A673 (cell line): ENCODE measurements around the gene SUMF1. TPM values are rescaled to one million over a fixed set of nuclear protein-coding genes. Genes with fewer than 3 reads are reported as not detected.

Experiments used
- BruUV-seq: library from RNA; stranded (reverse); fragments of 400-500 nt; replicated peaks from 2 replicates; lab custom pipeline; 2021; lab: Mats Ljungman, UMichigan
- CTCF ChIA-PET: fragments of 300-600 bp; sonication (Branson Sonifier 250); formaldehyde crosslinking; loops from one replicate; lab custom pipeline; 2022; ENCODE audit warnings: antibody characterized with exemption; lab: Charles Lee
- POLR2A ChIA-PET: fragments of 300-600 bp; sonication (Branson Sonifier 250); formaldehyde crosslinking; loops from one replicate; lab custom pipeline; 2022; ENCODE audit warnings: antibody characterized with exemption; ENCODE audit not compliant: low non-redundant PET; lab: Charles Lee
- DNase-seq: peaks from one replicate; pipeline ENCODE4 v3.0.0-alpha.2; 2015; ENCODE audit warnings: low spot score
- H3K27ac ChIP-seq: fragments of 200-600 bp; sonication (generic); 2 replicates; pipeline ENCODE4 v1.5.1; 2016; ENCODE audit warnings: mixed run types, low read depth, mild to moderate bottlenecking, mixed read lengths, antibody characterized with exemption, low read length; ENCODE audit not compliant: poor library complexity, severe bottlenecking
- H3K27me3 ChIP-seq: fragments of 200-600 bp; sonication (generic); replicated peaks from 2 replicates; pipeline ENCODE4 v1.6.1; 2017; ENCODE audit warnings: mixed run types, low read depth, mild to moderate bottlenecking, mixed read lengths, antibody characterized with exemption, low read length; ENCODE audit not compliant: insufficient read depth, poor library complexity
- H3K36me3 ChIP-seq: fragments of 200-600 bp; sonication (generic); 2 replicates; pipeline ENCODE4 v1.6.1; 2016; ENCODE audit warnings: mixed run types, mild to moderate bottlenecking, mixed read lengths, antibody characterized with exemption, low read length; ENCODE audit not compliant: insufficient read depth, poor library complexity, severe bottlenecking
- H3K4me1 ChIP-seq: fragments of 200-600 bp; sonication (generic); 2 replicates; pipeline ENCODE4 v1.6.1; 2017; ENCODE audit warnings: mixed run types, mild to moderate bottlenecking, mixed read lengths, antibody characterized with exemption, low read length; ENCODE audit not compliant: insufficient read depth, poor library complexity, severe bottlenecking
- H3K4me3 ChIP-seq: fragments of 200-600 bp; sonication (generic); 2 replicates; pipeline ENCODE4 v1.5.1; 2016; ENCODE audit warnings: low read depth, mixed run types, mild to moderate bottlenecking, mixed read lengths, low read length; ENCODE audit not compliant: poor library complexity, severe bottlenecking
- H3K9me3 ChIP-seq: fragments of 200-600 bp; sonication (generic); 2 replicates; pipeline ENCODE4 v1.6.1; 2016; ENCODE audit warnings: mixed run types, low read depth, mild to moderate bottlenecking, mixed read lengths, antibody characterized with exemption, low read length; ENCODE audit not compliant: poor library complexity, severe bottlenecking
- CTCF ChIP-seq: fragments of 300-800, 200-600 bp; sonication (generic); conservative IDR thresholded peaks from 2 replicates; pipeline ENCODE4 v1.5.1; 2017; ENCODE audit warnings: low read depth, mild to moderate bottlenecking, antibody characterized with exemption, low read length, moderate library complexity, mixed read lengths
- EZH2 ChIP-seq: fragments of 200-600 bp; sonication (generic); IDR thresholded peaks from 2 replicates; pipeline ENCODE4 v1.6.1; 2017; ENCODE audit warnings: borderline replicate concordance, low read depth, mild to moderate bottlenecking, mixed read lengths, antibody characterized with exemption, low read length; ENCODE audit not compliant: poor library complexity, severe bottlenecking
- intact Hi-C: fragments of 100-400 bp; cut with micrococcal nuclease; formaldehyde crosslinking; loops from one replicate; pipeline ENCODE4 v1.10.0; 2022; ENCODE audit not compliant: unreplicated experiment
- total RNA-seq: library from RNA; stranded (reverse); gene quantifications from 2 replicates; pipeline ENCODE4 v1.2.3, GENCODE V29; 2021

SUMF1 gene
- total RNA-seq, 1 experiment from 2014 or later, result 7.8 TPM

DNA sequence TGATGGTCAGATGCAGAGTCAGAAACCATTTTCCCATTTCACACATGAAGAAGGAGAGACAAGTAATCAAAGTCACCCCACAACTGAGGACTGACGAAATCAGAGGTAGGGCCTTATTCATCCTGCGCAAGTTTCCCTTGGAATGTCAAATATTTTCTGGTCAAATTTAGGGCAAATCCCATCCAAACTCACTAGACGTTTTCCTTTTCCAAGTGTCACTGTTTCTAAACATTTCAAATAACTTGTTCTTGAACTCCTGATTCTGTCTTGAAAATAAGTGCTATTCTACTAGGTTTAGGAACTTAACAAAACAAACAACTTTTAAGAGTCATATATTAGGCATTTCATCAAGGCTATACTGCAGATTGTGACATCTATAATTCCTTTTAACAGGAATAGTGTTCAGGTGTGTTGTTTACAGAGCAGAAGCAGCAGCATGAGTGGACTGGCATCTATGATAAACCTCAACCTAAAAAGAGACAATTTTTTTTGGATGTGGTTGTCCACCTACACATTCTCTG, 40.7 kb downstream of the SUMF1 start:
- H3K4me3 ChIP-seq, result no peak overlapping the region
- no TSS peak for BruUV-seq
- H3K27ac ChIP-seq, result no peak overlapping the region
- no peaks in the 10 kb centered on the region for H3K27me3 ChIP-seq
- ChIA-PET CTCF (no interaction called here), POLR2A (no interaction called here)
- H3K9me3 ChIP-seq, result no peaks in the 10 kb centered on the region
- H3K36me3 ChIP-seq, result no peaks in the 10 kb centered on the region
- no peak for TF ChIP-seq EZH2
- no peak for TF ChIP-seq CTCF
- intact Hi-C loops, result no loop called here
- H3K4me1 ChIP-seq, result peaks cover 5% of the 10 kb centered on the region
- DNase-seq, result no peak

DNA sequence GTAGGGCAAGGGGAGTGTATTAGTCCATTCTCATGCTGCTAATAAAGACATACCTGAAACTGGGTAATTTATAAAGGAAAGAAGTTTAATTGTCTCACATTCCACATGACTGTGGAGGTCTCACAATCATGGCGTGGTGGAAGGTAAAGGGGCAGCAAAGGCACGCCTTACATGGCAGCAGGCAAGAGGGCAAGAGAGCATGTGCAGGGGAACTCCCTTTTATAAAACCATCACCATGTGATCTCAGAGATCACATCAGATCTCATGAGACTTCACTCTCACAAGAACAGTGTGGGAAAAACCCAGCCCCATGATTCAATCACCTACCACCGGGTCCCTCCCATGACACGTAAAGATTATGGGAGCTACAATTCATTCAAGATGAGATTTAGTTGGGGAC, 41.4 kb downstream of the SUMF1 start:
- intact Hi-C loops, result no loop called here
- Histone ChIP-seq H3K27me3 (no peaks in the 10 kb centered on the region), H3K36me3 (no peaks in the 10 kb centered on the region), H3K4me3 (no peak overlapping the region), H3K4me1 (peaks cover 5% of the 10 kb centered on the region), H3K27ac (no peak overlapping the region), H3K9me3 (no peaks in the 10 kb centered on the region)
- BruUV-seq, result no TSS peak
- no peak for DNase-seq
- ChIA-PET CTCF (no interaction called here), POLR2A (no interaction called here)
- TF ChIP-seq CTCF (no peak), EZH2 (no peak)

- intact Hi-C loops, result no loop called here
- DNase-seq, result no peak
- Histone ChIP-seq H3K36me3 (no peaks in the 10 kb centered on the region), H3K27me3 (no peaks in the 10 kb centered on the region), H3K9me3 (no peaks in the 10 kb centered on the region), H3K27ac (no peak overlapping the region), H3K4me1 (peaks cover 5% of the 10 kb centered on the region), H3K4me3 (no peak overlapping the region)
- ChIA-PET POLR2A (no interaction called here), CTCF (no interaction called here)
- BruUV-seq, result no TSS peak
- TF ChIP-seq CTCF (no peak), EZH2 (no peak)
Observed at GRCh38 chr3:4425055-4425454, 42.0 kb downstream of the SUMF1 start.
